ENCODE results near the gene MSLN. TPM values are rescaled to one million over a fixed set of nuclear protein-coding genes. Genes with fewer than 3 reads are reported as not detected.

The MSLN gene
- total RNA-seq, 2 donors from 2014 or later = 1.3 TPM; not detected in 1

DNA sequence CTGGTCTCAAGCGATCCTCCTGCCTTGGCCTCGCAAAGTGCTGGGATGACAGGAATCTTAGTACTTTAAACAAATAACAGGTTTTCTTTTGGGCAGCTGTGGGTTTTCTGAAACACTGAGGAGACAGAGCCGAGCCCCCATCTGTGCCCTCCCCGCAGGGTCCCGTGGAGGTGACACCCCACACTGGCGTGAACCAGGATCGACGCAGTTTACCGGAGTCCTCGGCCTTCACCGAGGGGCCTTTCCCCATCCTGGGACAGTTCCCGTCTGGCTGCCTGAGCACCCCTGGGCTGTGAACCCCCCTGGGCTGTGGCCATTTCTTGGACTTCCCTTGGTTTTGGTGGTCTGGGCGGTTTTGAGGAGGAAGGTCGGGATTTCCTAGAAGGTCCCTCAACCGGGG is 55.3 kb downstream of the MSLN start:
- ATAC-seq (ENCODE audit: insufficient number of reproducible peaks, low FRiP score, low read depth) = no peak
- H3K36me3 ChIP-seq = no peaks in the 10 kb centered on the region
- no peaks in the 10 kb centered on the region for H3K4me1 ChIP-seq (ENCODE audit: control insufficient read depth in 1 of 2, low read depth in 2 of 2)
- H3K9me3 ChIP-seq = peaks cover 5% of the 10 kb centered on the region
- no peak overlapping the region for H3K27ac ChIP-seq
- no peak for DNase-seq (ENCODE audit: low spot score)
- TF ChIP-seq, protein P1, sequence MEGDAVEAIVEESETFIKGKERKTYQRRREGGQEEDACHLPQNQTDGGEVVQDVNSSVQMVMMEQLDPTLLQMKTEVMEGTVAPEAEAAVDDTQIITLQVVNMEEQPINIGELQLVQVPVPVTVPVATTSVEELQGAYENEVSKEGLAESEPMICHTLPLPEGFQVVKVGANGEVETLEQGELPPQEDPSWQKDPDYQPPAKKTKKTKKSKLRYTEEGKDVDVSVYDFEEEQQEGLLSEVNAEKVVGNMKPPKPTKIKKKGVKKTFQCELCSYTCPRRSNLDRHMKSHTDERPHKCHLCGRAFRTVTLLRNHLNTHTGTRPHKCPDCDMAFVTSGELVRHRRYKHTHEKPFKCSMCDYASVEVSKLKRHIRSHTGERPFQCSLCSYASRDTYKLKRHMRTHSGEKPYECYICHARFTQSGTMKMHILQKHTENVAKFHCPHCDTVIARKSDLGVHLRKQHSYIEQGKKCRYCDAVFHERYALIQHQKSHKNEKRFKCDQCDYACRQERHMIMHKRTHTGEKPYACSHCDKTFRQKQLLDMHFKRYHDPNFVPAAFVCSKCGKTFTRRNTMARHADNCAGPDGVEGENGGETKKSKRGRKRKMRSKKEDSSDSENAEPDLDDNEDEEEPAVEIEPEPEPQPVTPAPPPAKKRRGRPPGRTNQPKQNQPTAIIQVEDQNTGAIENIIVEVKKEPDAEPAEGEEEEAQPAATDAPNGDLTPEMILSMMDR (IDR thresholded peaks at IDR 0.05) = no peak
- H3K4me3 ChIP-seq = no peak overlapping the region
- H3K27me3 ChIP-seq (replicated peaks; ENCODE audit: insufficient read depth) = no peaks in the 10 kb centered on the region

DNA sequence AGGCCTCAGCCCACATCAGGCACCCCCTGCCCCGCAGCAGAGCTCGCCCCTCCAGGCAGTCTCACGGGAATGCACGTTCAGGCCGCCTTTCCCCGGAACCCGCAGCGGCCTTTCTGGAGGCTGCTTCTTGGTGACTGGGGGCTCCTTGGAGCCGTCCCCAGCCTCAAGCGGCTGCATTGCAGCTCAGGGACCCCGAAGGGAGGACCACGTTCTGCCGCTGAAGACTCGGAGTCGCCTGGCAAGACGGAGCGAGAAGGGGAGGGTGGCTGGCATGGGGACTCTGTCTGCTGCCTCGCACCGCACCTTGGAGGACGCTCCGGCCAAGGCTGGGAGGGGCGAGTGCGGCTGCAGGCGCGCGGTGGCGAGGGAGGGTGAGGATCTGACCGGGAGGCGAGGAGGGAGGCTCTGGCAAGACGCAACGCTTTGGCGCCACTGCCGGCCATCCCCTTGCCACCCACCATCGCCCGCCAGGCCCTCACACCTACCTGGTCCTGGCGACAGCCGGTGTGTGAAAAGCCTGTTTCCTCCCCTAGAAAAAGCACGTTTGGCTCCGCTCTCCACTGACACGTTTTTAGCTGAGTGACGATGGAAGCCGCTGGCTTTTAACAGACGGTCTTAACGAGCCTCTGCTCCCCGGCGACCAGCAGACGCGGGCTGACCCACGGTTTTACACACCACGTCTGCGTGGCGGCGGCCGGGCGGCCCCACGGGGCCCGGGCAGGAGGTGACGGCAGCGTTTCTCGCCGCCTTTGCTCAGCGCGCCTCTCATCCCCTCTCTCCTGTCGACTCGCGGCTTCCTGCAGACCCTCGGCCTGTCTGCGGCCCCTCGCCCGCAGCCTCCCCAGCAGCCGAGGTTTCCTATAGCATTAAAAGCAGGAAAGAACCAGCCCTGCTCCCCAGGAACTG is 56.7 kb downstream of the MSLN start:
- H3K27me3 ChIP-seq (replicated peaks; ENCODE audit: insufficient read depth) = no peaks in the 10 kb centered on the region
- H3K27ac ChIP-seq = no peak overlapping the region
- H3K4me3 ChIP-seq = no peak overlapping the region
- ATAC-seq (ENCODE audit: insufficient number of reproducible peaks, low FRiP score, low read depth) (no peak), DNase-seq (ENCODE audit: low spot score) (no peak)
- H3K4me1 ChIP-seq (ENCODE audit: control insufficient read depth in 1 of 2, low read depth in 2 of 2) = no peaks in the 10 kb centered on the region
- peaks cover 2% of the 10 kb centered on the region for H3K9me3 ChIP-seq
- TF ChIP-seq, protein P1 (IDR thresholded peaks at IDR 0.05) = no peak
- H3K36me3 ChIP-seq = no peaks in the 10 kb centered on the region

DNA sequence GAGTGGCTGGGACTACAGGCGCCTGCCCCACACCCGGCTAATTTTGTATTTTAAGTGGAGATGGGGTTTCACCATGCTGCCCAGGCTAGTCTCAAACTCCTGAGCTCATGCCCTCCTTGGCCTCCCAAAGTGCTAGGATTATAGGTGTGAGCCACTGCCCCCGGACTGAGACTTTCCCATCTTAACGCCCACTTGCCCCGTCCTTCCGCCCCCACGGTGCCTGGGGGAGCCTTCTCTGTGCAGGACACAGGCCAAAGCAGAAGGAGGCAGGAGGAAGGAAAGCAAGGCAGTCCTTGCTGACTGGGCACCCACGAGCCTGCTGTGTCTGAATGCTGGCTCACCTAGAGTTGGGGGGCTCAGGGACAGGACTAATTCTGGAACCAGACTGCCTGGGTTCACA is 57.6 kb downstream of the MSLN start:
- TF ChIP-seq, protein P1 (IDR thresholded peaks at IDR 0.05) = no peak

More for the DNA sequence above, 57.6 kb downstream of the MSLN start:
- no peak overlapping the region for H3K27ac ChIP-seq
- no peaks in the 10 kb centered on the region for H3K36me3 ChIP-seq
- DNase-seq (ENCODE audit: low spot score) (no peak), ATAC-seq (ENCODE audit: insufficient number of reproducible peaks, low FRiP score, low read depth) (no peak)
- no peaks in the 10 kb centered on the region for H3K4me1 ChIP-seq (ENCODE audit: control insufficient read depth in 1 of 2, low read depth in 2 of 2)
- no peaks in the 10 kb centered on the region for H3K27me3 ChIP-seq (replicated peaks; ENCODE audit: insufficient read depth)
- no peaks in the 10 kb centered on the region for H3K9me3 ChIP-seq
- H3K4me3 ChIP-seq = no peak overlapping the region

Other genes starting within 250 kb of the MSLN start
- gene CAPN15, start 233.0 kb upstream of the MSLN start, total RNA-seq = 10 to 100 TPM; 46.2 to 96.6 TPM
- gene PRR35, start 200.3 kb upstream of the MSLN start, total RNA-seq = under 1 TPM in 1 of 2 donors, not detected in 1; 0.42 TPM
- 1 to 10 TPM; 2.0 to 3.2 TPM for gene NHLRC4, start 193.7 kb upstream of the MSLN start, total RNA-seq
- gene PIGQ, start 190.8 kb upstream of the MSLN start, total RNA-seq = 10 to 100 TPM; 54.2 to 80.1 TPM
- gene RAB40C, start 170.7 kb upstream of the MSLN start, total RNA-seq = 10 to 100 TPM; 19.0 to 25.9 TPM
- gene WFIKKN1, start 129.7 kb upstream of the MSLN start, total RNA-seq = 1 to 10 TPM in 1 of 2 donors, under 1 TPM in 1; 0.92 to 1.2 TPM
- 100 to 1,000 TPM in 1 of 2 donors, 10 to 100 TPM in 1; 83.4 to 217 TPM for gene METTL26, start 124.4 kb upstream of the MSLN start, total RNA-seq
- 10 to 100 TPM; 12.2 to 42.2 TPM for gene MCRIP2, start 118.9 kb upstream of the MSLN start, total RNA-seq
- 10 to 100 TPM; 22.7 to 39.4 TPM for gene WDR90, start 111.4 kb upstream of the MSLN start, total RNA-seq
- 10 to 100 TPM; 62.0 to 80.4 TPM for gene RHOT2, start 92.6 kb upstream of the MSLN start, total RNA-seq
- 1 to 10 TPM in 1 of 2 donors, under 1 TPM in 1; 0.42 to 8.0 TPM for gene RHBDL1, start 85.1 kb upstream of the MSLN start, total RNA-seq
- gene STUB1, start 80.3 kb upstream of the MSLN start, total RNA-seq = 100 to 1,000 TPM; 103 to 145 TPM
- gene JMJD8, start 76.4 kb upstream of the MSLN start, total RNA-seq = 100 to 1,000 TPM in 1 of 2 donors, 10 to 100 TPM in 1; 98.7 to 128 TPM
- 10 to 100 TPM; 10.7 to 13.5 TPM for gene WDR24, start 70.3 kb upstream of the MSLN start, total RNA-seq
- not detected for gene FBXL16, start 54.9 kb upstream of the MSLN start, total RNA-seq
- 10 to 100 TPM; 28.9 to 58.9 TPM for gene METRN, start 45.6 kb upstream of the MSLN start, total RNA-seq
- gene ANTKMT, start 39.6 kb upstream of the MSLN start, total RNA-seq = 10 to 100 TPM; 29.7 to 46.7 TPM
- under 1 TPM; 0.92 to 0.95 TPM for gene CCDC78, start 34.3 kb upstream of the MSLN start, total RNA-seq
- 1 to 10 TPM; 6.4 to 8.1 TPM for gene HAGHL, start 33.6 kb upstream of the MSLN start, total RNA-seq
- 10 to 100 TPM; 27.0 to 30.3 TPM for gene CIAO3, start 19.7 kb upstream of the MSLN start, total RNA-seq
- gene RPUSD1, start 27.6 kb downstream of the MSLN start, total RNA-seq = 10 to 100 TPM; 12.3 to 13.9 TPM
- 10 to 100 TPM; 10.2 to 15.4 TPM for gene CHTF18, start 27.9 kb downstream of the MSLN start, total RNA-seq
- gene GNG13, start 40.0 kb downstream of the MSLN start, total RNA-seq = not detected
- gene LMF1, start 210.2 kb downstream of the MSLN start, total RNA-seq = 10 to 100 TPM; 47.1 to 49.3 TPM
- gene SOX8, start 221.0 kb downstream of the MSLN start, total RNA-seq = 10 to 100 TPM in 1 of 2 donors, 1 to 10 TPM in 1; 5.7 to 10.1 TPM